ENCODE data around the gene OR1L6. TPM values are rescaled to one million over a fixed set of nuclear protein-coding genes. Genes with fewer than 3 reads are reported as not detected.

Gene OR1L6
- total and polyA plus RNA-seq, 9 of the 15 experiments (the other 6 are each of a cell fraction or from before 2014, with no cell fraction given) = not detected

DNA sequence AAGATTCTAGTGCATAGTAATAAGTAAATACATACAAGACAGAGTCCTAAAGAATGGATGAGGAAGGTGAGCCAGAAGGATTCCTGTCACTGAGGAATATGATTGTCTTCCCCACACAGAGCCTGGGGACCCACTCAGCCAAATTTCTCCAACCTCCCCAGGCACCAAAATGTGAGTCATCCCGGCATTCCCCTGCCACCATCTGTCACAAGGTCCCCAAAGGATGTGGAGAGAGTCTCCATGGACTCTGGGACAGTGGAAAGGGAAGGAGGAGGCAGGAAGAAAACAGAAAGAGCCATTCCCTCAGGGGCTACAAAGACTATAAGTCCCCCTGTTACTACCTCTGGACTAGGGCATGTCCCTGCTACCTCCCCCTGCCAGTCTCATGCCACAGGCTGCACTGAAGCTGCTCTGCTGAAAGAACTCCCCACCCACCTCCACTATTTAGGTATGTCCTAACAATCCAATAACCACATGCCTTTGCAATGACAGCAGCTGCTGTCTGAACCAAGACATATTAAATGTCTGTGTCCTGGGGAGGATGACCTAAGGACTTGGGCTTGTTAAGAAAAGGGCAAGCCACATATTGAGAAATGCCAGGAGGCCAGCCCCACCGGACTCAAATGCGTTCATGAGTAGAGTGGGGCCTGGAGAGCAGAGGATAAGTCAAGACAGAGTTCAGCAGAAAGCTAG, 36.0 kb downstream of the OR1L6 start (continued):
- no peak for TF ChIP-seq NFE2L1 (tag; IDR thresholded peaks at IDR 0.05; ENCODE audit: borderline replicate concordance, low read depth)
- TF ChIP-seq RBM22 (IDR thresholded peaks at IDR 0.05; ENCODE audit: low read depth, low read length, poor library complexity, severe bottlenecking) = no peak
- TF ChIP-seq, protein P1, sequence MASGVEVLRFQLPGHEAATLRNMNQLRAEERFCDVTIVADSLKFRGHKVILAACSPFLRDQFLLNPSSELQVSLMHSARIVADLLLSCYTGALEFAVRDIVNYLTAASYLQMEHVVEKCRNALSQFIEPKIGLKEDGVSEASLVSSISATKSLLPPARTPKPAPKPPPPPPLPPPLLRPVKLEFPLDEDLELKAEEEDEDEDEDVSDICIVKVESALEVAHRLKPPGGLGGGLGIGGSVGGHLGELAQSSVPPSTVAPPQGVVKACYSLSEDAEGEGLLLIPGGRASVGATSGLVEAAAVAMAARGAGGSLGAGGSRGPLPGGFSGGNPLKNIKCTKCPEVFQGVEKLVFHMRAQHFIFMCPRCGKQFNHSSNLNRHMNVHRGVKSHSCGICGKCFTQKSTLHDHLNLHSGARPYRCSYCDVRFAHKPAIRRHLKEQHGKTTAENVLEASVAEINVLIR (CRISPR knock-in tag; IDR thresholded peaks at IDR 0.05) = no peak
- TF ChIP-seq ZNF444 (CRISPR knock-in tag; IDR thresholded peaks at IDR 0.05) = no peak
- TF ChIP-seq FOXK2 (conservative IDR thresholded peaks at IDR 0.05 in 1 of 2, IDR thresholded peaks at IDR 0.05 in 1 of 2; ENCODE audit: low read depth in 2 of 2) = no peak
- no peak for TF ChIP-seq ETV6 (IDR thresholded peaks at IDR 0.05; ENCODE audit: borderline replicate concordance in 1 of 2, low read depth in 2 of 2, low read length in 1 of 2)
- TF ChIP-seq ETV6 (CRISPR knock-in tag; IDR thresholded peaks at IDR 0.05; ENCODE audit: borderline replicate concordance) = no peak
- no peak for TF ChIP-seq ZNF354B (CRISPR knock-in tag; IDR thresholded peaks at IDR 0.05)
- no peak for TF ChIP-seq ZNF12 (CRISPR knock-in tag; IDR thresholded peaks at IDR 0.05)
- TF ChIP-seq RFX7 (CRISPR knock-in tag; IDR thresholded peaks at IDR 0.05) = no peak

DNA sequence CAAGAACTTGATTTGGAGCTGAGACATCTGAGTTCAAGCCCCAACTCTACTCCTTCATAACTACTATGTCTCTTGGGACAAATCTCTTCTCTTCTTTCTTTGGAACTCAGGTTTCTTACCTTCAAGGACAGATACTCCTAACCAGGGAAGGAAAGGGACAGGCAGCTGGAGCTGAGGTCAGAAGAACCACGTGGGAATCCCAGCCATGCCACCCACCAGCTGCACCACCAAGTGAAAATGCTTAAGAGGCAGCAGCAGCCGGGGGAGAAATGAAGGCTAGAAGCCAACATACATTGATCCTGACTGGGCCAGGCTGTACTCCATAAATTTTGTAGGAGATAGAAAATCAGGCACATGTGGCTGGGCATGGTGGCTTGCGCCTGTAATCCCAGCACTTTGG, 37.1 kb downstream of the OR1L6 start:
- Histone ChIP-seq H3K27me3 (ENCODE audit: control insufficient read depth in 2 of 2, insufficient read depth in 2 of 2, low read length in 2 of 2) (peaks cover 7 to 9% of the 10 kb centered on the region in 2 experiments; a peak in 3 of 5 replicates), H3K4me2 (ENCODE audit: insufficient read depth, low read length) (no peak overlapping the region), H4K20me1 (replicated peaks; ENCODE audit: control insufficient read depth, insufficient read depth, low read length) (no peaks in the 10 kb centered on the region), H3K36me3 (ENCODE audit: control insufficient read depth, insufficient read depth, low read length) (no peaks in the 10 kb centered on the region), H2AFZ (ENCODE audit: low read depth, low read length) (no peak overlapping the region), H3K9ac (ENCODE audit: insufficient read depth in 1 of 2, low read depth in 2 of 2, low read length in 2 of 2) (no peak overlapping the region), H3K27ac (ENCODE audit: extremely low read depth, low read depth, low read length) (no peak overlapping the region), H3K79me2 (ENCODE audit: control insufficient read depth, insufficient read depth, low read length) (no peaks in the 10 kb centered on the region), H3K9me3 (replicated peaks; ENCODE audit: control insufficient read depth, insufficient read depth, low read depth, low read length) (no peaks in the 10 kb centered on the region), H3K4me1 (replicated peaks in 1 of 2; ENCODE audit: control insufficient read depth in 2 of 2, insufficient read depth in 2 of 2, low read length in 2 of 2) (no peaks in the 10 kb centered on the region), H3K9me1 (ENCODE audit: control insufficient read depth, insufficient read depth, low read length) (peaks cover 3% of the 10 kb centered on the region), H3K4me3 (no peak overlapping the region)
- no peak for ATAC-seq
- BruUV-seq (replicated peaks) = no TSS peak
- DNase-seq (ENCODE audit: extremely low read depth in 1 of 4, low spot score in 3 of 4) = no peak
- CTCF ChIA-PET (ENCODE audit: low intra/inter-chr PET ratio) = no interaction called here
- POLR2A ChIA-PET = interaction anchor here (0.9 kb wide), 1 partner anchor 21 kb away, joined by 5 read pairs; no protein-coding TSS in a partner anchor
- no peak for FAIRE-seq
- WGBS (ENCODE audit: insufficient coverage, low coverage, missing lambda C conversion rate) = 0% methylated on average over 3 of the region's 3 CpGs
- in situ Hi-C loops (cut with MboI) = no loop called here
- intact Hi-C loops (cut with micrococcal nuclease) = no loop called here
- TF ChIP-seq, protein P2, sequence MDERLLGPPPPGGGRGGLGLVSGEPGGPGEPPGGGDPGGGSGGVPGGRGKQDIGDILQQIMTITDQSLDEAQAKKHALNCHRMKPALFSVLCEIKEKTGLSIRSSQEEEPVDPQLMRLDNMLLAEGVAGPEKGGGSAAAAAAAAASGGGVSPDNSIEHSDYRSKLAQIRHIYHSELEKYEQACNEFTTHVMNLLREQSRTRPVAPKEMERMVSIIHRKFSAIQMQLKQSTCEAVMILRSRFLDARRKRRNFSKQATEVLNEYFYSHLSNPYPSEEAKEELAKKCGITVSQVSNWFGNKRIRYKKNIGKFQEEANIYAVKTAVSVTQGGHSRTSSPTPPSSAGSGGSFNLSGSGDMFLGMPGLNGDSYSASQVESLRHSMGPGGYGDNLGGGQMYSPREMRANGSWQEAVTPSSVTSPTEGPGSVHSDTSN (CRISPR knock-in tag; IDR thresholded peaks at IDR 0.05; ENCODE audit: low read depth) = no peak
- TF ChIP-seq, protein P2 (tag; conservative IDR thresholded peaks at IDR 0.05; ENCODE audit: low read depth) = no peak
- TF ChIP-seq ZFP30 (CRISPR knock-in tag; IDR thresholded peaks at IDR 0.05; ENCODE audit: borderline replicate concordance) (no peak), SRSF9 (IDR thresholded peaks at IDR 0.05; ENCODE audit: borderline replicate concordance, low read depth, low read length) (no peak), ZNF696 (CRISPR knock-in tag; conservative IDR thresholded peaks at IDR 0.05) (no peak), MAFF (IDR thresholded peaks at IDR 0.05; ENCODE audit: low read length) (no peak), KLF1 (tag; IDR thresholded peaks at IDR 0.05) (no peak)
- TF ChIP-seq, protein P3, sequence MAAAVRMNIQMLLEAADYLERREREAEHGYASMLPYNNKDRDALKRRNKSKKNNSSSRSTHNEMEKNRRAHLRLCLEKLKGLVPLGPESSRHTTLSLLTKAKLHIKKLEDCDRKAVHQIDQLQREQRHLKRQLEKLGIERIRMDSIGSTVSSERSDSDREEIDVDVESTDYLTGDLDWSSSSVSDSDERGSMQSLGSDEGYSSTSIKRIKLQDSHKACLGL (CRISPR knock-in tag; IDR thresholded peaks at IDR 0.05; ENCODE audit: borderline replicate concordance, poor library complexity, severe bottlenecking) = no peak

Data from K562 (cell line).